Measurements from ENCODE around the gene CHST11. TPM values are rescaled to one million over a fixed set of nuclear protein-coding genes. Genes with fewer than 3 reads are reported as not detected.
"Not testable (repeated sequence)": the region's sequence is repeated elsewhere in the genome, so short reads cannot be mapped to it uniquely, and the experiment has no call there.

The CHST11 gene
- total RNA-seq, 4 donors from 2014 or later = 5.7 to 15.7 (median 7.1) TPM

- Histone ChIP-seq H3K36me3 (no peaks in the 10 kb centered on the region), H3K4me1 (peaks cover 4 to 17% (median 8%) of the 10 kb centered on the region in 4 donors), H3K9me3 (no peaks in the 10 kb centered on the region), H3K27ac (replicated peaks in 1 of 4) (no peak overlapping the region), H3K4me3 (no peak overlapping the region), H3K27me3 (no peaks in the 10 kb centered on the region)
- 50% methylated on average over 4 of the region's 4 CpGs for WGBS
- DNase-seq (ENCODE audit: extremely low spot score) = no peak
- intact Hi-C loops (cut with DNase I) = no loop called here
- TF ChIP-seq POLR2AphosphoS5 (IDR thresholded peaks at IDR 0.05) = no peak
- TF ChIP-seq EP300 (IDR thresholded peaks at IDR 0.05) = no peak
- no peak for TF ChIP-seq POLR2A (IDR thresholded peaks at IDR 0.05; ENCODE audit: low read depth)
- TF ChIP-seq, protein P1, sequence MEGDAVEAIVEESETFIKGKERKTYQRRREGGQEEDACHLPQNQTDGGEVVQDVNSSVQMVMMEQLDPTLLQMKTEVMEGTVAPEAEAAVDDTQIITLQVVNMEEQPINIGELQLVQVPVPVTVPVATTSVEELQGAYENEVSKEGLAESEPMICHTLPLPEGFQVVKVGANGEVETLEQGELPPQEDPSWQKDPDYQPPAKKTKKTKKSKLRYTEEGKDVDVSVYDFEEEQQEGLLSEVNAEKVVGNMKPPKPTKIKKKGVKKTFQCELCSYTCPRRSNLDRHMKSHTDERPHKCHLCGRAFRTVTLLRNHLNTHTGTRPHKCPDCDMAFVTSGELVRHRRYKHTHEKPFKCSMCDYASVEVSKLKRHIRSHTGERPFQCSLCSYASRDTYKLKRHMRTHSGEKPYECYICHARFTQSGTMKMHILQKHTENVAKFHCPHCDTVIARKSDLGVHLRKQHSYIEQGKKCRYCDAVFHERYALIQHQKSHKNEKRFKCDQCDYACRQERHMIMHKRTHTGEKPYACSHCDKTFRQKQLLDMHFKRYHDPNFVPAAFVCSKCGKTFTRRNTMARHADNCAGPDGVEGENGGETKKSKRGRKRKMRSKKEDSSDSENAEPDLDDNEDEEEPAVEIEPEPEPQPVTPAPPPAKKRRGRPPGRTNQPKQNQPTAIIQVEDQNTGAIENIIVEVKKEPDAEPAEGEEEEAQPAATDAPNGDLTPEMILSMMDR (IDR thresholded peaks at IDR 0.05) = no peak
Observed at GRCh38 chr12:104526320-104526719, 69.6 kb downstream of the CHST11 start.

DNA sequence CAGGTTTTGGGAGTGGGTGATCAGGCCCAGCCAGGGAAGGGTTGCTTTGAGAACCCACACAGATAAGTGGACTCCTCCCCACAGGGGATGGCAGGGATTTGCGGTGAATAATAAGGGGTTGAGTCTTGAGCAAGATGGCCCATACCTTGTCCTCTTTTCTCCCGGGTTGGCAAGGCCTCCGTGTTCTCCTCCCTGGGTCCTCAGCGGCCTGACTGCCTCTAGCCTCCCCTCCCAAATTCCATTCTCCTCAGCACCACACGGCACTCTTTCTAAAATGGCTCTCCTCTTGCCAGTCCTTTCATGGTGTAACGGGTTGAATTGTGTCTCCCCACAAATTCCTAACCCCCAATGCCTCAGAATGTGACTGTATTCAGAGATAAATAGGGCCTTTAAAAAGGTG lies 70.0 kb downstream of the CHST11 start:
- no peak overlapping the region for H3K27ac ChIP-seq (replicated peaks in 1 of 4)
- no peak for DNase-seq (ENCODE audit: extremely low spot score)
- H3K4me3 ChIP-seq = no peak overlapping the region
- WGBS = 71% methylated on average over 6 of the region's 6 CpGs
- TF ChIP-seq POLR2A (IDR thresholded peaks at IDR 0.05; ENCODE audit: low read depth) (no peak), POLR2AphosphoS5 (IDR thresholded peaks at IDR 0.05) (no peak)
- H3K4me1 ChIP-seq = peaks cover 4 to 17% (median 8%) of the 10 kb centered on the region in 4 donors
- intact Hi-C loops (cut with DNase I) = no loop called here
- H3K9me3 ChIP-seq = no peaks in the 10 kb centered on the region
- no peaks in the 10 kb centered on the region for H3K27me3 ChIP-seq
- H3K36me3 ChIP-seq = no peaks in the 10 kb centered on the region

- H3K4me3 ChIP-seq; intact Hi-C loops (cut with DNase I); H3K27ac ChIP-seq (replicated peaks in 1 of 4); H3K27me3 ChIP-seq; H3K9me3 ChIP-seq; H3K36me3 ChIP-seq; DNase-seq (ENCODE audit: extremely low spot score): not testable (repeated sequence)
- 88% methylated on average over 5 of the region's 5 CpGs for WGBS
- peaks cover 4 to 17% (median 8%) of the 10 kb centered on the region in 4 donors for H3K4me1 ChIP-seq
Observed at GRCh38 chr12:104527653-104528052, 70.9 kb downstream of the CHST11 start.

- Histone ChIP-seq H3K9me3 (no peaks in the 10 kb centered on the region), H3K36me3 (no peaks in the 10 kb centered on the region), H3K27me3 (no peaks in the 10 kb centered on the region), H3K4me1 (peaks cover 0 to 8% (median 3%) of the 10 kb centered on the region in 4 donors), H3K4me3 (no peak overlapping the region), H3K27ac (replicated peaks in 1 of 4) (no peak overlapping the region)
- intact Hi-C loops (cut with DNase I) = no loop called here
- no peak for DNase-seq (ENCODE audit: extremely low spot score)
- no peak for TF ChIP-seq POLR2AphosphoS5 (IDR thresholded peaks at IDR 0.05)
- TF ChIP-seq, protein P1 (IDR thresholded peaks at IDR 0.05) = no peak
- TF ChIP-seq POLR2A (IDR thresholded peaks at IDR 0.05; ENCODE audit: low read depth) = no peak
- TF ChIP-seq EP300 (IDR thresholded peaks at IDR 0.05) = no peak
- WGBS = 93% methylated on average over 3 of the region's 3 CpGs
Observed at GRCh38 chr12:104529130-104529874, 72.6 kb downstream of the CHST11 start.

DNA sequence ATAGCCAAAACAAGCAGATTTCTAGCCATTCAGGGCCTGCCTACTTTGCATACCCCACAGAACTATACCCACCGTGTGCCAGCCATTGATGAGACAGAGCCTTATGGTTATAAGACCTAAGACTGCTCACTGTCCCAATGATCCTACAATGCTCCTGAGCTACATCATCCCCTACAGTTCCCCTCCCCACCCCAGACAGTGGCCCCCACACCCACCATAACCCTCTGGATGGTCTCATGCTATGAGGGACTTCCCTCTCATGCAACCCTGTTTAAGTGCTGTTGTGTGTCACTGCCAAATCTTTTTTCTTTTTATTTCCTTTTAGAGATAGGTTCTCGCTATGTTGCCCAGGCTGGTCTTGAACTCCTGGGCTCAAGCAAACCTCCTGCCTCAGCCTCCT lies 75.9 kb downstream of the CHST11 start:
- no peak overlapping the region for H3K4me3 ChIP-seq
- no peak overlapping the region for H3K27ac ChIP-seq (replicated peaks in 1 of 4)
- no peaks in the 10 kb centered on the region for H3K36me3 ChIP-seq
- intact Hi-C loops (cut with DNase I) = no loop called here
- no peaks in the 10 kb centered on the region for H3K4me1 ChIP-seq
- H3K9me3 ChIP-seq = no peaks in the 10 kb centered on the region
- TF ChIP-seq, protein P1 (IDR thresholded peaks at IDR 0.05) = no peak
- TF ChIP-seq EP300 (IDR thresholded peaks at IDR 0.05) (no peak), POLR2AphosphoS5 (IDR thresholded peaks at IDR 0.05) (no peak), POLR2A (IDR thresholded peaks at IDR 0.05; ENCODE audit: low read depth) (no peak)
- DNase-seq (ENCODE audit: extremely low spot score) = no peak
- H3K27me3 ChIP-seq = no peaks in the 10 kb centered on the region
- 98% methylated on average over 2 of the region's 2 CpGs for WGBS

- Histone ChIP-seq H3K27me3 (no peaks in the 10 kb centered on the region), H3K4me1 (no peaks in the 10 kb centered on the region), H3K9me3 (no peaks in the 10 kb centered on the region), H3K27ac (replicated peaks in 1 of 4) (no peak overlapping the region), H3K36me3 (no peaks in the 10 kb centered on the region), H3K4me3 (no peak overlapping the region)
- intact Hi-C loops (cut with DNase I) = no loop called here
- 92% methylated on average over 2 of the region's 2 CpGs for WGBS
- TF ChIP-seq EP300 (IDR thresholded peaks at IDR 0.05) (no peak), POLR2AphosphoS5 (IDR thresholded peaks at IDR 0.05) (no peak), POLR2A (IDR thresholded peaks at IDR 0.05; ENCODE audit: low read depth) (no peak)
- TF ChIP-seq, protein P1 (IDR thresholded peaks at IDR 0.05) = no peak
- DNase-seq (ENCODE audit: extremely low spot score) = no peak
Observed at GRCh38 chr12:104533134-104533533, 76.4 kb downstream of the CHST11 start.

Measured in esophagus muscularis mucosa (tissue), 4 donors.